Muscle of back (tissue), 11 donors: ENCODE results near the gene SLC26A8. TPM values are rescaled to one million over a fixed set of nuclear protein-coding genes. Genes with fewer than 3 reads are reported as not detected.
"Not testable (repeated sequence)": the region's sequence is repeated elsewhere in the genome, so short reads cannot be mapped to it uniquely, and the experiment has no call there.

Experiments
- DNase-seq, 3 donors: peaks; one replicate each; pipeline versions ENCODE4 v3.0.0 to v3.0.0-alpha.2; 2013
- polyA plus RNA-seq, 10 donors: library from polyadenylated mRNA; unstranded; fragments of 120-200 nt; gene quantifications; one replicate each; pipeline ENCODE4 v1.2.1, GENCODE V29; 2013; ENCODE audit not compliant: insufficient read length in 10 of 10

SLC26A8 gene
- polyA plus RNA-seq, 10 donors, result 0.04 to 0.25 (median 0.12) TPM; not detected in 3

DNA sequence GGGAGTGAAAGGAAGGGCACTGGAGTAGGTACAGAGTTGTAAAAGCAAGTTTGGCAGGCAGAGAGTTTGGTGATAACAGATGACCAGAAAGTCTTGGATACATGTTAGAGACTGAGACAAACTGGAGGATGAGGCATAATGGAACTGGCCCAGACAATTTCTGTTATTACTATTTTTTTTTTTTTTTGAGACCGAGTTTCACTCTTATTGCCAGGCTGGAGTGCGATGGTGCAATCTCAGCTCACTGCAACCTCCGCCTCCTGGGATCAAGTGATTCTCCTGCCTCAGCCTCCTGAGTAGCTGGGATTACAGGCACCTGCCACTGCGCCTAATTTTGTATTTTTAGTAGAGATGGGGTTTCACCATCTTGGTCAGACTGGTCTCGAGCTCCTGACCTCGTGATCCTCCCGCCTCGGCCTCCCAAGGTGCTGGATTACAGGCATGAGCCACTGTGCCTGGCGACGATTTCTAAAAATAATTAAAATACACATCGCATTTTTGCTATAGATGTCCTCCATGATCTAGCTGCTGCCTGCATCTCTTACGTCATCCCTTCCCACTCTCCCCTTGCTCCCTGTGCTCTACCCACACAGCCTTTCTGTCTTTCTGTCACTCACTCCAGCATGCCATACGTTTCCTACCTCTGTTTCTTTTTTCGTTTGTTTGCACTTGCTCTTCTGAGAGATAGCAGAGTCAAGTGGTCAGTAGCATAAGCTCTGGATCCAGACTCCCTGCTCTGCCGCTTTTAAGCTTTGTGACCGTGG lies 26.7 kb upstream of the SLC26A8 start:
- DNase-seq, result no peak

DNA sequence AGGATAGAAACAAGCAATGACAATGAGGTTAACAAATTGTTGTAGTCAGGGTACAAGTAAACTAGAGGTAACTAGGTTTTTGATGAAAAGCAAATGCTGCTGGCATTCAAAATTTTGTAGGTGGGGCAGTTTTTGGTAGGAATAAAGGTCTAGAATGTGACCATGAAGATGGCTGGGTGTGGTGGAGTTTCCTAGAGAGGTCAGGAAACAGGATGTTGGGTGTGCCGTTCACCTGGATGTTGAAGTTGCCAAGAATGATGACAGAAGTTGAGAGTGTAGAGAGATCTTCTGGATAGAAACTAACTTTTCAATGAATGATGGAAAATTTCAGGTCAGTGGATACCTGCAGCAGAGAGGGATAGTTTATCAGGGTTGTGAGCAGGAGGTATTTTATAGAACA lies 25.9 kb upstream of the SLC26A8 start:
- DNase-seq, result no peak

DNA sequence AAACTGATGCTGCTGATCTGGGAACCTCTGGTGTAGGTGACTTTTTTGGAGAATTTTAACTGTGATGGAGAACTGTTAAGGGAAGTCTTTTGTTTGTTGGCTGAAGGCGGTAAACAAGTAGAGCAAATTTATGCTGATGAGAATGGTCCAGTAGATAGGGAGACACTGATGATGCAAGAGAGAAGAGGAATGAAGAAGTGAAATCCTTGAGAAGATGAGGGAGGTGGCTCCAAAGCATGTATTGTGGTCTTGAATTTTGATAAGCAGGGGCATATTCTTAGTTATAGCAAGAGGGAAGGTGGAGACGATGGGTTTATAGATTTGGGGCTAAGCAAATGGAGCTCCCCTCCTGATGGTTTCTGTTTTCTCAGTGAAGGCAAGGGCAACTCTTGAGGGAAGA lies 25.1 kb upstream of the SLC26A8 start:
- no peak for DNase-seq

DNA sequence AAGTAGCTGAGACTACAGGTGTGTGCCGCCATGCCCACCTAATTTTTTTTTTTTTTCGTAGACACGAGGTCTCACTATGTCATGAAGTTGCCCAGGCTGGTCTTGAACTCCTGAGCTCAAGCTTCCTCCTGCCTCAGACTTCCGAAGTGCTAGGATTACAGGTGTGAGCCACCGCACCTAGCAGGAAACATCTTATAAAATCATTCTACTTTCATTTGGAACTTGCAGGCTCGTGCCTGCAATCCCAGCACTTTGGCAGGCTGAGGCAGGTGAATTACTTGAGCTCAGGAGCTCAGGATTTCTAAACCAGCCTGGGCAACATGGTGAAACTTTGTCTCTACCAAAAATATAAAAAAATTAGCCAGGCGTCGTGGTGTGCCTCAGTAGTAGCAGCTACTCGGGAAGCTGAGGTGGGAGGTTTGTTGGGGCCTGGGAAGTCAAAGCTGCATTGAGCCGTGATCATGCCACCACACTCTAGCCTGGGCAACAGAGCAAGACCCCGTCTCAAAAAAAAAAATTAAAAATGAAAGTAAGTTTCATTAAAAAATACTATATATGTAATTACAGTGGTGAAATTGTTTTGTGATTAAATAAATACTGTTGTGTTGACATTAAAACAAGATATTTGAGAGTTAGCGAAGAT lies 18.3 kb upstream of the SLC26A8 start:
- DNase-seq, result no peak

GRCh38 chr6:36040958-36041357 lies 16.5 kb upstream of the SLC26A8 start:
- no peak for DNase-seq

DNA sequence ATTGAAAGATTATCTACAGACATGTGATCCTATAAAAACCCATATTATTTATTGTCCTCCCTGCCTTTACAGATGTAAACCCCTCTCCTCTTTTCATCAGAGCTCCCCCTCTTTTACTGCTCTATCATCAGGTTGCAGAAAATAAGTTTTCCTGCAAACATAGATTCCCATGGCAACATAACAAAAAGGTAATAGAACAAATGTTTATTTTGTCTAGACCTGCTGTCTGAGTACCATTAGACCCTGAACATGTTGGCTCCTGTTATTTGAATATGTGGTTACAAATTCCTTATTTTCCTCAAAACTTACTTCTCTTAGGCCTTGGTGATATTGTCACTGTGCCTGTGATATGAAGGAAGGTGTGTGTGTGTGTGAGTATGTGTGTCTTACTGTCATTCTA lies 14.7 kb upstream of the SLC26A8 start:
- DNase-seq, result peak in 1 of 3 donors; percentile 12

DNA sequence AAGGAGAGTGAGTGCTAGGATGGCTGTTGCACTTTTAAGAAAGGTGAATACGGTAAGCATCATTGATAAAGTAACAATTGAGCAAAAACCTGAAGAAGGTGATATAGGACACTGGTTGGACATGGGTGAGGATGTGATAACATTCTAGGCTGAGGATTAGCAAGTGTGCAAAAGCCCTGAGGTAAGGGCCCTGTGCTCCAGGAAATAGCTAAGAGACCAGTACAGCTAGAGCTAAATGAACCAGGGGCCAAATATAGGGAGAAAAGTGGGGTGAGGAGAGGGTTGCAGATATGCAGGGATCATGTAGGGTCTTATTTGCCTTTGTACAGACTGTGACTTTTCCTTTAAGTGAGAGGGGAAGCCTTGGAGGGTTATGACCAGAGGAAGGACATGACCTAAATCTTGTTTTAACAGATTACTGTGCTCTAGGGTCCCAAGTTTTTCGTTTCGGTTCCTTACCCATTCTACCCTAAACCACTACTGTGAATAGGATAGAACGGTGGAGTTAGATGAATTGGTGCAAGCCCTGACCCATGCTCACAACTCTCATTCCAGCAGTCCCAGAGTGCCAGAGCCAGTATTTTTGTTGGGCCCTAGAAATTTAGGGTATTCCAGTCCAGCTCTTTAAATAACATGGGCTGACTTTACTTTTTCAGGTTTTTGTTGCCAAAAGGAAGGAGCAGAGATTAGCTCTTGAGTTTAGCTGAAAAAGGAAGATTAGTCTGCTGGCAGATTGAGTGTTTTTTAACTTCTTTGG lies 13.9 kb upstream of the SLC26A8 start:
- DNase-seq, result peak in 2 of 3 donors; percentile 28 to 43

GRCh38 chr6:36035225-36035624 lies 10.8 kb upstream of the SLC26A8 start:
- no peak for DNase-seq

DNA sequence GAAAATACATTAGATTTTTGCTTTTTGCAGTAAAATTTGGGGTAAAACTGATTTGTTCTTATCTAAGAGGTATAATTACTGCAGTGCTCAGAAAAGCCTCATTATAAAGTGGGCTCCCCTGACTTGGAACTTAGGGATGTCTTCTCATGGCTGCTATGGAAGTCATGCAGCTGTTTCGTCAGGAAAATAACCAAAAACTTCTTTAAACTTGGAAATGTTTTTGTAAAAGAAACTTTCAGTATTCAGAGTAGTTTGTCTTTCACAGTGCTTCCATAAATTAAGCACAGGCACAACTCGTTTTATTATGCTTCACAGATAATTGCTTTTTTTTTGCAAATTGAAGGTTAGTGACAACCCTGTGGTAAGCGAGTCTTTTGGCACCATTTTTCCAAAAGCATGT lies 10.0 kb upstream of the SLC26A8 start:
- DNase-seq, result peak in 1 of 3 donors; percentile 16

DNA sequence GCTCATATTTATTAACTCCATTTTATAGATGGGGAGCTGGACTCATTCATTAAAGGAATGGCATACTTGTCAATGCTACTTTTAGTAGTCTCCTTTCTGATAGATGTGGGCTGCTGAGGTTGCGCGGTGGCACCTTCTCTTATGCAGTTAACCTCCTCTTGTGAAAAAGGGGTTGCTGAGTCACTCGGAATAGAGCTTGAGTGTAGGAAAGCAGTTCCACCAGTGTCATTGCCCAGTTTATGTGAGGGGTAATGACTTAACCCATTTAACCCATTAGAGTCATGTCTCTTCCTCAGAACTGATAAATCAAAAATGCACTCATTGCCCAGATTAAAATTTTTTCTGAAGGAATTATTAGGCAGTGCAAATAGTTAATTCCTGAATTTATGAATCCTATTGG lies 9.5 kb upstream of the SLC26A8 start:
- DNase-seq, result peak in 1 of 3 donors; percentile 3

GRCh38 chr6:36033144-36033543 lies 8.7 kb upstream of the SLC26A8 start:
- DNase-seq, result not testable (repeated sequence)

DNA sequence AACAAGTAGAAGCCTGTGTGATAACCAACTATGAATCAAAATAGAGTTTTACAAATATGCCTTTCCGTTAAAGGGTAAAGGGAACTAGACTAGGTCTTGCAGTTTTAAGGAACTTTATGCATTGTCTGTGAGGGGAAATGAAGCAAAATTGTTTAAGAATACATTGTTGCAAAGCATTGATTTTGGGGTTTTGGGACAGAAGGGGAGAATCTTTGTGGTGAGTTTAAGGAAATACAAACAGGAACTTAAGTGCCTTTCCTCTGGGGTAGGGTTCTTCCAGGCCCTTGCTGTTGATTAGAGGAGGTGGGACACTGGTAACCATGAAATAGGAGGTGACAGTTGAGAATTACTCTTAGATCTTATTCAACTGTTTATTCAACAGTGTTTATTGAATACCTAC lies 7.8 kb upstream of the SLC26A8 start:
- DNase-seq, result peak in 1 of 3 donors; percentile 6

DNA sequence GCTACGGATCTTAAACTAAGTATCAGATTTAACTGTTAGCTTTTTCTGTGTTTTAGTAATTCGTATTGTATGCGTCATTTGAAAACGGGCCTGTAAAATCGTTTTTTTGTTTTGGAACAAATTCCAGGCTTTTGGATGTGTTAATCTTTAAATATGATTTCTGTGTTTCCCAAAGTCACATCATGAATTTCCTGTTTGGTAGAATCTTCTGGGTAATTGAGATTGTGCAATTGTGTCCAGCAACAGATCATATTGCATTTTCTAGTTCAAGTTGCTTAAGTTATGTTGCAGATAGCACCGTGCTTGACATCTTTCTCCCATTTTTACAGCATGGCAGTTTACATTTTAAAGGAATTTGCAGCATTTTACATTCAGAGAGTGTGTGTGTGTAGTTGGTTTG lies 5.0 kb upstream of the SLC26A8 start:
- DNase-seq, result peak; percentile 44 to 63 (median 49)

GRCh38 chr6:36028877-36029324 lies 4.5 kb upstream of the SLC26A8 start:
- peak; percentile 51 to 74 (median 53) for DNase-seq

- peak in 2 of 3 donors; percentile 22 to 73 for DNase-seq
Observed at GRCh38 chr6:36028088-36028876, 3.8 kb upstream of the SLC26A8 start.

GRCh38 chr6:36027501-36028087 lies 3.2 kb upstream of the SLC26A8 start, which contains the start of gene MAPK14:
MAPK14 (plus strand) TSS chr6:36027808; CDS start chr6:36028158, 350 bp downstream.
- peak; percentile 100 for DNase-seq

GRCh38 chr6:36025932-36026327 lies 1.5 kb upstream of the SLC26A8 start:
- peak in 1 of 3 donors; percentile 2 for DNase-seq

DNA sequence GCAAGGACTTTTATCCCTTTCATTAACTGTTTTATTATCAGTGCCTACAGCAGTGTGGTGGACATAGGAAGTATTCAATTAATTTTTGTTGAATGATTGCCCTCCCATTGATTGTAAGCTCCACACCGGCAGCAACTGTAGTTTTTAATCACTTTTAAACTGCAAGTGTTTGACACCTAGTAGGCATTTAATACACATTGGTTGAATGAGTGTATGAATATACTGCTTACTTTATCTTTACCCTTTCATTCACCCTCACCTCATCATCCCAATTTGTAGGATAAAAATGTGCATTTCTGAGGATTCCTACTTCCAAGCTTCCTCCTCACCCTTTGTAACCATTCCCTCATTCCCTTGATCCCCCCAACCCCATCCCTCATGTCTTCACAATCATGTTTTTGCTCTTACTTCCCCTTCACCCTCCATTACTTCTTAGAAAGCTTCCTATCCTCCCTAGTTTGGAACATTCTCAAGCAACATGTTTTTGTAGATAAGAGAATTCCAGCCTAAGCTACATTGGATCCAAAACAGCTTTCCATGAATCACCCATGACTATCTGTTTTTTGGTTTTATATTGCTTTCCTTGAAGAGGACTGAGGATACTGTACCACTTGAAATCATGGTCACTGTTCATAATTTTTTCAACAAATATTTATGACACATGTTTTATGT lies 955 bp upstream of the SLC26A8 start:
- DNase-seq, result peak in 1 of 3 donors; percentile 23

GRCh38 chr6:36020154-36020553 lies 4.3 kb downstream of the SLC26A8 start:
- no peak for DNase-seq

DNA sequence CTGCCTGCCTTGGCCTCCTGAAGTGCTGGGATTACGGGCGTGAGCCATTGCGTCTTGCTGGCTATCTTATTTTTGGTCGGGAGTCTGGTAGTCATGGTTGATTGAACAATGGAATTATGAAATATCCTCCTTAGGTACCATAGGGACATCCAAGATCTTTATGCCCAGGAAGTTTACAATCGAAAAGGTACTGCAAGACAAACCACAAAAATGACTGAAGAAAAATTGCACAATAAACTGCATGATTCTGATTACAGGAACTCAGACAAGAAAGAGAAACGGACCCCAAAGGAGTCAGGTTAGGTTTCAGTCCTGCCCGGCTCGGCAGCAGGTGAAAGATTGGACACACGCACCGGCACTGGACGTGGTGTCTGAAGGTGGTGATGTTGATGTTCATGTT lies 5.3 kb downstream of the SLC26A8 start:
- no peak for DNase-seq

GRCh38 chr6:36018339-36018738 lies 6.1 kb downstream of the SLC26A8 start:
- no peak for DNase-seq
